Left lung (tissue), 10 donors: ENCODE results near the gene CFAP77. TPM values are rescaled to one million over a fixed set of nuclear protein-coding genes. Genes with fewer than 3 reads are reported as not detected.

Experiments
- ATAC-seq: fragments of 200-7000 bp; cut with Tn5 transposase; one replicate; pipeline ENCODE4 v1.9.1; 2020; ENCODE audit warnings: moderate library complexity
- DNase-seq, 4 donors: peaks; one replicate each; pipeline ENCODE4 v3.0.0-alpha.2; 2013 to 2020
- H3K27ac ChIP-seq, 2 donors: fragments of 200-600 bp; sonication (generic) in 1 of 2; one replicate each; pipeline versions ENCODE4 v1.5.0 to v1.8.0; 2020 to 2021
- H3K27me3 ChIP-seq, 2 donors: fragments of 200-600 bp; sonication (generic) in 1 of 2; one replicate each; pipeline versions ENCODE4 v1.5.0 to v1.8.0; 2020 to 2021
- H3K36me3 ChIP-seq, 2 donors: fragments of 200-600 bp; sonication (generic) in 1 of 2; one replicate each; pipeline versions ENCODE4 v1.5.0 to v1.8.0; 2020 to 2021
- H3K4me1 ChIP-seq, 2 donors: fragments of 200-600 bp; one replicate each; pipeline ENCODE4 v1.8.0; 2021
- H3K4me3 ChIP-seq, 2 donors: fragments of 200-600 bp; sonication (generic) in 1 of 2; one replicate each; pipeline versions ENCODE4 v1.5.0 to v1.8.0; 2020 to 2021; ENCODE audit warnings: mild to moderate bottlenecking in 1 of 2
- H3K9me3 ChIP-seq, 2 donors: fragments of 200-600 bp; sonication (generic) in 1 of 2; one replicate each; pipeline versions ENCODE4 v1.5.0 to v1.8.0; 2020 to 2021
- CTCF ChIP-seq, 2 donors: fragments of 200-600 bp; sonication (generic) in 1 of 2; IDR thresholded peaks; one replicate each; pipeline versions ENCODE4 v1.5.0 to v1.8.0; 2021; ENCODE audit warnings: antibody characterized with exemption in 2 of 2
- intact Hi-C, 2 donors: fragments of 100-400 bp; cut with DNase I; formaldehyde crosslinking; loops; one replicate each; pipeline versions ENCODE4 v1.11.2 to v1.14.2; 2022
- polyA plus RNA-seq, 6 donors: library from polyadenylated mRNA; unstranded; fragments of 120-200 nt; gene quantifications; one replicate each; pipeline ENCODE4 v1.2.1, GENCODE V29; 2013; ENCODE audit not compliant: insufficient read length in 6 of 6
- total RNA-seq, 2 donors: library from RNA; stranded (reverse); fragmentation: NEBNext Ultra II Directional; extraction: Animal tissue kit (Norgen Biotek cat#: 25700); gene quantifications; one replicate each; pipeline ENCODE4 v1.2.1, GENCODE V29; 2021
- donor health status: DM: no; HTN: yes; CAD: no.
- donor health status: DM: no; HTN: no; CAD: no.

Gene CFAP77
- total and polyA plus RNA-seq, 8 donors = 0.50 to 3.7 (median 2.4) TPM; not detected in 1

GRCh38 chr9:132489536-132489935 lies 79.5 kb downstream of the CFAP77 start:
- no peak for DNase-seq
- Histone ChIP-seq H3K36me3 (no peaks in the 10 kb centered on the region), H3K27me3 (peaks cover 29 to 75% of the 10 kb centered on the region in 2 donors), H3K4me3 (no peak overlapping the region), H3K4me1 (no peaks in the 10 kb centered on the region), H3K27ac (no peak overlapping the region), H3K9me3 (no peaks in the 10 kb centered on the region)
- ATAC-seq = no peak
- no peak for TF ChIP-seq CTCF (IDR thresholded peaks at IDR 0.05)
- intact Hi-C loops = no loop called here

DNA sequence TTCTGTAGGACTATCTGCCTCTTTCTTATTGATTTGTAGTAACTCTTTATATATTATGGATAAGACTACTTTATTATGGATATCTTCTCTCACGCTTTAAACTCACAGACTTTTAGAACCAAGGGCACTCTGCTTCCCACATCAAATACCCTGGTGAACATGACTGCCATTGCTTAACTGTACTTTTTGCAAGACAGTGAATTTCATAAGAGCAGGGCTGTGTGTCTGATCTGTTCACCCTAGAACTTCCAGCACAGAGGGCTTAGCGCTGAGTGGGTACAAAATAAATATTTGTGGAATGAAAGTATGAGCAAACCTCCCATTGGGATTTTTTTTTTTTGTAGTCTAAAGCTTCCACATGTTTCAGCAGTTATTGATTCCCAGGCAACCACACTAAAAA lies 84.8 kb downstream of the CFAP77 start:
- ATAC-seq (no peak), DNase-seq (no peak)
- no peak for TF ChIP-seq CTCF (IDR thresholded peaks at IDR 0.05)
- H3K27ac ChIP-seq = no peak overlapping the region
- H3K27me3 ChIP-seq = peaks cover 0 to 51% of the 10 kb centered on the region in 2 donors
- H3K9me3 ChIP-seq = no peaks in the 10 kb centered on the region
- no peaks in the 10 kb centered on the region for H3K36me3 ChIP-seq
- no peaks in the 10 kb centered on the region for H3K4me1 ChIP-seq
- no peak overlapping the region for H3K4me3 ChIP-seq
- intact Hi-C loops = no loop called here

DNA sequence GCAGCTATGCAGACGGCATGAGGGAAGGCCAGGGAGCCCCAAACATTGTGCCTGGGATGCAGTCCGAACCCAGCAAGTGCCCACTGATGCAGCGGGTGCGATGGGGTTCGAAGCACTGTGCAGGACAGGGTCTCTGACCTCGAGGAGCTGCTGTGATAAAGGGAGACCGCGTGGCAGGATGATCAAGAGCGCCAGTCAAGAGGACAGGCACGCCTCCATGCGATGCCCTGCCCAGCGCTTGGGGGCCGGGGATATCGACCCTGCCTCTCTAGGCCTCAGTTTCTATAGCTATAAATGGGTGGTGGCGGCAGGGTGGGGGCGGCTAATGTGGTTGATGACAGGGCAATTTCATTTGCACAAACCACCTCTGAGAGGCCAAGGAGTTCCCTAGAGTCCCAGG lies 87.7 kb downstream of the CFAP77 start:
- no peaks in the 10 kb centered on the region for H3K36me3 ChIP-seq
- ATAC-seq (no peak), DNase-seq (peak in 1 of 4 donors; percentile 45)
- intact Hi-C loops = no loop called here
- H3K4me3 ChIP-seq = no peak overlapping the region
- H3K27me3 ChIP-seq = peaks cover 0 to 30% of the 10 kb centered on the region in 2 donors
- H3K9me3 ChIP-seq = no peaks in the 10 kb centered on the region
- H3K27ac ChIP-seq = no peak overlapping the region
- no peaks in the 10 kb centered on the region for H3K4me1 ChIP-seq
- TF ChIP-seq CTCF (IDR thresholded peaks at IDR 0.05) = no peak

DNA sequence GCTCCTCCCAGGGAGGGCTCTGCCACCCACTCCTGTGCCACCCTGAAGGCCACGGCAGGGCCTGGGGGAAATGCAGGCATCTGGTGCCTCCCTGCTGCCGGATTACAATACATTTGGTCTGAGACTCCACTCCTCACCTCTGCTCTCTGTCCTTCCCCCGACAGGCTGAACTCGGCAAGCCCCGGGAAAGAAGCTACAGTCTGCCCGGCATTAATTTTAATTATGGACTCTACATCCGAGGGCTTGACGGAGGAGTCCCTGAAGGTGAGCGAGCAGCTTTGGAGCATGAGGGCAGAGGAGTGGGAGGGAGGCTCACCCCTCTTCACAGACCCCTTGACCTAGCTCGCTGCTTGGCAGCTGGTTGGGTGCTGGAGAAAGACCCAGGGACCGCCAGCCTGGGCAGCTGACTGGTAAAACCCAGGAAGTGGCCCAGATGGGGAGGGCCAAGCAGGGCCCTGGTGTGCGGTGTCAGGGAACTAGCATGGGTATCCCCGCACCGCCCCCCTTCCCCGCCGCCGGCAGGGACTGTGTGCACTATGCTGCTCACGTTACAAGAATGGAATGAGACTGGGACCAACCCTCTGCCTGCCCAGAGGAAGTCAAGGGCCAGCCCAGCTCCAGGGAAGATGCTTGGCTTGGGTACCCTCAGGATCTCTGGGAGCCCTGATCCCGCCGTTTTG lies 88.7 kb downstream of the CFAP77 start:
- TF ChIP-seq CTCF (IDR thresholded peaks at IDR 0.05) = no peak
- Histone ChIP-seq H3K4me3 (no peak overlapping the region), H3K9me3 (no peaks in the 10 kb centered on the region), H3K4me1 (no peaks in the 10 kb centered on the region), H3K27ac (no peak overlapping the region), H3K36me3 (no peaks in the 10 kb centered on the region), H3K27me3 (peaks cover 0 to 34% of the 10 kb centered on the region in 2 donors)
- intact Hi-C loops = no loop called here
- ATAC-seq = no peak
- no peak for DNase-seq

DNA sequence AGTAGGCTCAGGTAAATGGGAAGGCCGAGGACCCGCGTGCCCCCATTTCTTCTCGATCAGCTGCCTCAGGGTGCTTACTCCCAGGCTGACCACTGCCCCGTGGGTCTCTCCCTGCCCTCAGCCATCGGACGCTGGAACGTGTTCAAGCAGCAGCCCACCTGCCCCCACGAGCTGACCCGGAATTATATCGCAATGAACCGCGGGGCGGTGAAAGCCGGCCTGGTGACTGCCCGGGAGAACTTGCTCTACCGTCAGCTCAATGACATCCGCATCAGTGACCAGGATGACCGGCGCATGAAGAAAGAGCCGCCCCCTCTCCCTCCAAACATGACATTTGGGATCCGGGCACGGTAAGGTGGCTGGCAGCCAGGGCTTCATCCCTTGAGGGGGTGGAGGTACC lies 89.2 kb downstream of the CFAP77 start:
- Histone ChIP-seq H3K4me1 (no peaks in the 10 kb centered on the region), H3K9me3 (no peaks in the 10 kb centered on the region), H3K27me3 (peaks cover 0 to 39% of the 10 kb centered on the region in 2 donors), H3K27ac (no peak overlapping the region), H3K36me3 (no peaks in the 10 kb centered on the region), H3K4me3 (no peak overlapping the region)
- no peak for TF ChIP-seq CTCF (IDR thresholded peaks at IDR 0.05)
- no peak for DNase-seq
- intact Hi-C loops = no loop called here
- no peak for ATAC-seq
